ENCODE results near the gene ATP5MG.
"Not testable (repeated sequence)": the region's sequence is repeated elsewhere in the genome, so short reads cannot be mapped to it uniquely, and the experiment has no call there.

ATP5MG gene

GRCh38 chr11:118382954-118383353 is 18.5 kb upstream of the ATP5MG start:
- TF ChIP-seq, protein P1, sequence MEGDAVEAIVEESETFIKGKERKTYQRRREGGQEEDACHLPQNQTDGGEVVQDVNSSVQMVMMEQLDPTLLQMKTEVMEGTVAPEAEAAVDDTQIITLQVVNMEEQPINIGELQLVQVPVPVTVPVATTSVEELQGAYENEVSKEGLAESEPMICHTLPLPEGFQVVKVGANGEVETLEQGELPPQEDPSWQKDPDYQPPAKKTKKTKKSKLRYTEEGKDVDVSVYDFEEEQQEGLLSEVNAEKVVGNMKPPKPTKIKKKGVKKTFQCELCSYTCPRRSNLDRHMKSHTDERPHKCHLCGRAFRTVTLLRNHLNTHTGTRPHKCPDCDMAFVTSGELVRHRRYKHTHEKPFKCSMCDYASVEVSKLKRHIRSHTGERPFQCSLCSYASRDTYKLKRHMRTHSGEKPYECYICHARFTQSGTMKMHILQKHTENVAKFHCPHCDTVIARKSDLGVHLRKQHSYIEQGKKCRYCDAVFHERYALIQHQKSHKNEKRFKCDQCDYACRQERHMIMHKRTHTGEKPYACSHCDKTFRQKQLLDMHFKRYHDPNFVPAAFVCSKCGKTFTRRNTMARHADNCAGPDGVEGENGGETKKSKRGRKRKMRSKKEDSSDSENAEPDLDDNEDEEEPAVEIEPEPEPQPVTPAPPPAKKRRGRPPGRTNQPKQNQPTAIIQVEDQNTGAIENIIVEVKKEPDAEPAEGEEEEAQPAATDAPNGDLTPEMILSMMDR (IDR thresholded peaks at IDR 0.05; ENCODE audit: low read length, missing control alignments) = no peak
- no peak overlapping the region for H3K4me3 ChIP-seq (replicated peaks; ENCODE audit: low read depth, low read length)
- DNase-seq (ENCODE audit: low read depth) = no peak

- TF ChIP-seq, protein P1 (IDR thresholded peaks at IDR 0.05; ENCODE audit: low read length, missing control alignments) = no peak
- no peak for DNase-seq (ENCODE audit: low read depth)
- H3K4me3 ChIP-seq (replicated peaks; ENCODE audit: low read depth, low read length) = no peak overlapping the region
Observed at GRCh38 chr11:118383657-118384056, 17.7 kb upstream of the ATP5MG start.

DNA sequence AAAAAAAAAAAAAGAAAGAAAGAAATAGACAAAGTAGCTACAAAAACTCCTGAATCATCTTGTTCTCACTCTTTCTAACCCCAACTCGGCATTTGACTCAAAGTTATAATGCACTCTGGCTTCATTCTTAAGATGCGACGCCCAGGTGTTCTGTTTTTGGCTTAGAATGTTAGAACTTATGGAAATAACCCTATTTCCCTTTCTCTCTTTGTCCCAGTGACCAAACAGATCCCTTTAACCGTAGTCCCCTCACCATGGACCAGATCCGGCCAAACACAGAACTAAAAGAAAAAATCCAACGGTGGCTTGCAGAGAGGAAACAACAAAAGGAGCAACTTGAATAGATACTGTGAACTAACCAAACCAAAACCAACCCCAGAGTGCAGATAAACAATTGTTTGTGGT is 5.3 kb upstream of the ATP5MG start:
- TF ChIP-seq, protein P1 (IDR thresholded peaks at IDR 0.05; ENCODE audit: low read length, missing control alignments) = no peak
- DNase-seq (ENCODE audit: low read depth) = no peak

GRCh38 chr11:118397448-118397847 is 4.0 kb upstream of the ATP5MG start:
- H3K4me3 ChIP-seq (replicated peaks; ENCODE audit: low read depth, low read length) = no peak overlapping the region
- TF ChIP-seq, protein P1 (IDR thresholded peaks at IDR 0.05; ENCODE audit: low read length, missing control alignments) = no peak
- DNase-seq (ENCODE audit: low read depth) = no peak

More for the DNA sequence above, 5.3 kb upstream of the ATP5MG start:
- no peak overlapping the region for H3K4me3 ChIP-seq (replicated peaks; ENCODE audit: low read depth, low read length)

GRCh38 chr11:118398791-118399559 is 2.4 kb upstream of the ATP5MG start:
- DNase-seq (ENCODE audit: low read depth) = peak; percentile 23
- TF ChIP-seq, protein P1 (IDR thresholded peaks at IDR 0.05; ENCODE audit: low read length, missing control alignments) = no peak
- H3K4me3 ChIP-seq (replicated peaks; ENCODE audit: low read depth, low read length) = no peak overlapping the region

- peak overlapping the region; percentile 80 for H3K4me3 ChIP-seq (replicated peaks; ENCODE audit: low read depth, low read length)
- TF ChIP-seq, protein P1 (IDR thresholded peaks at IDR 0.05; ENCODE audit: low read length, missing control alignments) = no peak
- peak; percentile 88 for DNase-seq (ENCODE audit: low read depth)
Observed at GRCh38 chr11:118401880-118402590, 629 bp downstream of the ATP5MG start.

GRCh38 chr11:118402594-118402993 is 1.2 kb downstream of the ATP5MG start:
- peak overlapping the region; percentile 80 for H3K4me3 ChIP-seq (replicated peaks; ENCODE audit: low read depth, low read length)
- DNase-seq (ENCODE audit: low read depth) = not testable (repeated sequence)

All from fibroblast of pulmonary artery (primary cell).